Endodermal cell (in vitro differentiated cells): Measurements from ENCODE around the gene CYP2U1. TPM values are rescaled to one million over a fixed set of nuclear protein-coding genes. Genes with fewer than 3 reads are reported as not detected.

Experiments
- DNase-seq: peaks from one replicate; pipeline ENCODE4 v3.0.0-alpha.2; 2017
- H3K27ac ChIP-seq: 2 replicates; pipeline ENCODE4 v1.5.1; 2013; ENCODE audit warnings: mild to moderate bottlenecking, low read depth, low read length, moderate library complexity
- H3K27me3 ChIP-seq: 2 replicates; pipeline ENCODE4 v1.6.1; 2013; ENCODE audit warnings: mild to moderate bottlenecking, low read length, moderate library complexity; ENCODE audit not compliant: insufficient read depth, control insufficient read depth, poor library complexity, severe bottlenecking
- H3K36me3 ChIP-seq: 2 replicates; pipeline ENCODE4 v1.7.0; 2013; ENCODE audit warnings: mild to moderate bottlenecking, low read length, moderate library complexity; ENCODE audit not compliant: control insufficient read depth, insufficient read depth
- H3K4me1 ChIP-seq: one replicate; pipeline ENCODE4 v1.7.0; 2013; ENCODE audit warnings: low read length; ENCODE audit not compliant: control insufficient read depth, insufficient read depth
- H3K4me3 ChIP-seq: 2 replicates; pipeline ENCODE4 v1.5.1; 2013; ENCODE audit warnings: mild to moderate bottlenecking, low read length, moderate library complexity
- H3K9ac ChIP-seq: 2 replicates; pipeline ENCODE4 v1.6.1; 2013; ENCODE audit warnings: mild to moderate bottlenecking, low read length, moderate library complexity; ENCODE audit not compliant: poor library complexity, severe bottlenecking; ENCODE audit errors: extremely low read depth
- H3K9me3 ChIP-seq: 2 replicates; pipeline ENCODE4 v1.6.1; 2013; ENCODE audit warnings: mild to moderate bottlenecking, low read length, moderate library complexity; ENCODE audit not compliant: control insufficient read depth
- H3K27ac Mint-ChIP-seq: 2 replicates; pipeline ENCODE4 v1.8.0; 2020; ENCODE audit warnings: mixed read lengths
- H3K27me3 Mint-ChIP-seq: 2 replicates; pipeline ENCODE4 v1.8.0; 2021; ENCODE audit warnings: mild to moderate bottlenecking, mixed read lengths; ENCODE audit not compliant: insufficient read depth
- H3K36me3 Mint-ChIP-seq: 2 replicates; pipeline ENCODE4 v1.8.0; 2020; ENCODE audit warnings: low read depth, mixed read lengths
- H3K4me1 Mint-ChIP-seq: 2 replicates; pipeline ENCODE4 v1.8.0; 2020; ENCODE audit warnings: mixed read lengths
- H3K4me3 Mint-ChIP-seq: 2 replicates; pipeline ENCODE4 v1.8.0; 2020; ENCODE audit warnings: mild to moderate bottlenecking, moderate library complexity, mixed read lengths
- H3K9me3 Mint-ChIP-seq: 2 replicates; pipeline ENCODE4 v1.8.0; 2020; ENCODE audit warnings: mild to moderate bottlenecking, mixed read lengths
- CTCF ChIP-seq: fragments of 200-600 bp; sonication (generic); conservative IDR thresholded peaks from 2 replicates; pipeline ENCODE4 v1.5.0; 2021; ENCODE audit warnings: antibody characterized with exemption, mild to moderate bottlenecking
- WGBS, 2 experiments: methylation state at CpG; one replicate each; pipeline versions ENCODE4 v1.1.5 to v1.1.7; 2013; ENCODE audit warnings: missing lambda C conversion rate in 2 of 2, mixed read lengths in 1 of 2; ENCODE audit not compliant: insufficient coverage in 1 of 2, insufficient read length in 1 of 2; 5-methylcytosine and 5-hydroxymethylcytosine counted together
- total RNA-seq, 2 donors: library from RNA; stranded (reverse); fragmentation: NEBNext Ultra II Directional in 1 of 2; extraction: Animal tissue kit (Norgen Biotek cat#: 25700) in 1 of 2; gene quantifications; 2 replicates in 1 of 2; 3 replicates in 1 of 2; pipeline ENCODE4 v1.2.1, GENCODE V29; 2021

The CYP2U1 gene
- total RNA-seq, 2 donors from 2014 or later = 2.2 to 3.7 TPM

DNA sequence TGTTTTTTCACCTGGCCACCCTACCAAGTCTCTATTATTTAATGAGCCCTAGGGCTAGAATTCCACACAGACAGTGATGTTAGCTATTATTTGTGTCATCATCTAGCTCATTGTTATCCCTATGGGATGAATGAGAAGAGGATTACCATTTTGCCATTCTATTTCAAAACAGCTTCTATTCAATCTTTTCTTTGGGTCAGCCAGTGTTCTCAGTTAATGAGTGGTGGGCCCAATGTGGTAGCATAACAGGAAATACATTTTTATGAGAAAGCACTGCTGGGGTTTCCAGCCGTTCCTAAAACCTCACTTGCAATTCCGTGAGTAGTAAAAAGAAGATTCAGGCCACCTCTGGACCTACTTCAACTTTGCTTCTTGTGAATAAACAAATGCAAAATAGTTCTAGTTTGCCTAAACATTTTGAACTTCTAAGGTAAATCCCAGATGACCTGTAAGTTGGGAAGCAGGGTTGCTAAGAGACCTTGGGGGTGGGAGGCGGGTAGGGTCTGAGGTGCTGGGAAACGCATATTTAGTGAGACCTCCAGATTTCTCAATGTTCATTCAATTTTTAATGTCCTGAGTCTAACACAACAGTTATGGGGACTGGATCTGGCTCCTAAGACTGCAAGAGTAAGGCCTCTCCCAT is 24.8 kb upstream of the CYP2U1 start:
- Mint-ChIP-seq H3K27ac (no peak overlapping the region), H3K4me1 (peaks cover 7% of the 10 kb centered on the region), H3K27me3 (no peaks in the 10 kb centered on the region), H3K4me3 (no peak overlapping the region), H3K9me3 (no peaks in the 10 kb centered on the region), H3K36me3 (no peaks in the 10 kb centered on the region)
- H3K4me1 ChIP-seq = no peaks in the 10 kb centered on the region
- WGBS, 2 experiments = 87 to 93% methylated on average over 4 of the region's 4 CpGs
- H3K36me3 ChIP-seq = no peaks in the 10 kb centered on the region
- no peaks in the 10 kb centered on the region for H3K27me3 ChIP-seq
- TF ChIP-seq CTCF = no peak
- no peak overlapping the region for H3K4me3 ChIP-seq
- no peak overlapping the region for H3K9ac ChIP-seq
- H3K9me3 ChIP-seq = no peaks in the 10 kb centered on the region
- H3K27ac ChIP-seq = no peak overlapping the region
- DNase-seq = no peak

- H3K36me3 ChIP-seq = no peaks in the 10 kb centered on the region
- no peak overlapping the region for H3K27ac ChIP-seq
- no peaks in the 10 kb centered on the region for H3K9me3 ChIP-seq
- 92 to 100% methylated on average over 5 to 7 of the region's 7 CpGs for WGBS, 2 experiments
- no peaks in the 10 kb centered on the region for H3K27me3 ChIP-seq
- no peaks in the 10 kb centered on the region for H3K27me3 Mint-ChIP-seq
- H3K4me1 ChIP-seq = no peaks in the 10 kb centered on the region
- H3K9me3 Mint-ChIP-seq = no peaks in the 10 kb centered on the region
- peaks cover 7% of the 10 kb centered on the region for H3K4me1 Mint-ChIP-seq
- no peak overlapping the region for H3K4me3 Mint-ChIP-seq
- no peaks in the 10 kb centered on the region for H3K36me3 Mint-ChIP-seq
- no peak for TF ChIP-seq CTCF
- no peak overlapping the region for H3K27ac Mint-ChIP-seq
- no peak overlapping the region for H3K9ac ChIP-seq
- no peak overlapping the region for H3K4me3 ChIP-seq
- no peak for DNase-seq
These were observed 23.0 kb upstream of the CYP2U1 start for GRCh38 chr4:107908377-107908776.

- H3K36me3 ChIP-seq = no peaks in the 10 kb centered on the region
- H3K9me3 Mint-ChIP-seq = no peaks in the 10 kb centered on the region
- H3K36me3 Mint-ChIP-seq = no peaks in the 10 kb centered on the region
- H3K4me3 ChIP-seq = no peak overlapping the region
- peaks cover 7% of the 10 kb centered on the region for H3K4me1 Mint-ChIP-seq
- H3K27me3 ChIP-seq = no peaks in the 10 kb centered on the region
- no peaks in the 10 kb centered on the region for H3K9me3 ChIP-seq
- peak; percentile 56 for DNase-seq
- no peaks in the 10 kb centered on the region for H3K27me3 Mint-ChIP-seq
- no peak overlapping the region for H3K4me3 Mint-ChIP-seq
- peak; percentile 90 for TF ChIP-seq CTCF
- no peak overlapping the region for H3K27ac Mint-ChIP-seq
- no peak overlapping the region for H3K27ac ChIP-seq
- H3K4me1 ChIP-seq = no peaks in the 10 kb centered on the region
- 29 to 55% methylated on average over 2 of the region's 2 CpGs for WGBS, 2 experiments
- no peak overlapping the region for H3K9ac ChIP-seq
These were observed 18.0 kb upstream of the CYP2U1 start for GRCh38 chr4:107913283-107913899.
